HepG2 (cell line): ENCODE results near the gene PLEKHA8. TPM values are rescaled to one million over a fixed set of nuclear protein-coding genes. Genes with fewer than 3 reads are reported as not detected.

Source experiments
- ATF4 ChIP-seq, 2 experiments: fragments of 450-650 bp in 1 of 2; sonication (generic) in 1 of 2; formaldehyde crosslinking; IDR thresholded peaks; 2 replicates each; pipeline versions ENCODE4 v1.5.0 to v1.8.0; 2020 to 2022; ENCODE audit warnings: mild to moderate bottlenecking in 1 of 2, missing genetic modification reagents in 1 of 2
- ERF ChIP-seq: IDR thresholded peaks from 2 replicates; pipeline ENCODE4 v1.6.1; 2018; ENCODE audit warnings: missing biosample characterization, missing genetic modification reagents
- FOXM1 ChIP-seq: sonication (generic); formaldehyde crosslinking; IDR thresholded peaks from 2 replicates; pipeline ENCODE4 v1.5.0; 2020; ENCODE audit warnings: missing genetic modification reagents
- KDM3A ChIP-seq: IDR thresholded peaks from 2 replicates; pipeline ENCODE4 v1.6.1; 2018; ENCODE audit warnings: low read depth, missing compliant biosample characterization
- LCORL ChIP-seq, 2 experiments: fragments of 450-650 bp in 1 of 2; sonication (generic) in 1 of 2; formaldehyde crosslinking in 1 of 2; IDR thresholded peaks; 2 replicates each; pipeline versions ENCODE4 v1.5.0 to v1.6.1; 2017 to 2020; ENCODE audit warnings: antibody characterized with exemption in 1 of 2, missing genetic modification reagents in 1 of 2
- MED1 ChIP-seq: sonication (generic); formaldehyde crosslinking; IDR thresholded peaks from 2 replicates; pipeline ENCODE4 v1.4.0; 2020; ENCODE audit warnings: missing genetic modification reagents
- PATZ1 ChIP-seq: sonication (generic); formaldehyde crosslinking; IDR thresholded peaks from 2 replicates; pipeline ENCODE4 v1.4.0; 2020; ENCODE audit warnings: missing genetic modification reagents
- POLR2A ChIP-seq, 2 experiments: IDR thresholded peaks; 2 replicates each; pipeline ENCODE4 v1.6.1; 2011; ENCODE audit warnings: low read depth in 2 of 2, low read length in 2 of 2, mild to moderate bottlenecking in 1 of 2, moderate library complexity in 1 of 2; ENCODE audit not compliant: insufficient read depth in 1 of 2
- SAP130 ChIP-seq: IDR thresholded peaks from 2 replicates; pipeline ENCODE4 v1.6.1; 2016; ENCODE audit warnings: low read depth
- SP140L ChIP-seq: sonication (generic); formaldehyde crosslinking; IDR thresholded peaks from 2 replicates; pipeline ENCODE4 v1.4.0; 2020; ENCODE audit warnings: missing genetic modification reagents, borderline replicate concordance
- SRSF1 ChIP-seq: fragments of 200-400 bp; formaldehyde crosslinking; optimal IDR thresholded peaks from 2 replicates; pipeline ENCODE3; 2017; ENCODE audit warnings: mild to moderate bottlenecking, low read depth, low read length, moderate library complexity
- SRSF4 ChIP-seq: fragments of 200-400 bp; formaldehyde crosslinking; IDR thresholded peaks from one replicate; pipeline ENCODE4 v1.6.1; 2018; ENCODE audit warnings: mild to moderate bottlenecking, low read depth, low read length, moderate library complexity; ENCODE audit not compliant: poor library complexity, severe bottlenecking
- ZBTB2 ChIP-seq: sonication (generic); formaldehyde crosslinking; IDR thresholded peaks from 2 replicates; pipeline ENCODE4 v1.8.0; 2022; ENCODE audit warnings: low read depth, missing genetic modification reagents
- ZBTB34 ChIP-seq: sonication (generic); formaldehyde crosslinking; IDR thresholded peaks from 2 replicates; pipeline ENCODE4 v1.8.0; 2022; ENCODE audit warnings: mild to moderate bottlenecking, missing genetic modification reagents
- ZFX ChIP-seq: sonication (generic); formaldehyde crosslinking; IDR thresholded peaks from 2 replicates; pipeline ENCODE4 v1.4.0; 2020; ENCODE audit warnings: mild to moderate bottlenecking, low read depth, missing genetic modification reagents, moderate library complexity
- ZNF558 ChIP-seq: sonication (generic); formaldehyde crosslinking; IDR thresholded peaks from 2 replicates; pipeline ENCODE4 v1.9.0; 2022; ENCODE audit warnings: mild to moderate bottlenecking, missing genetic modification reagents, borderline replicate concordance
- ZNF564 ChIP-seq: sonication (generic); formaldehyde crosslinking; IDR thresholded peaks from 2 replicates; pipeline ENCODE4 v1.8.1; 2023; ENCODE audit warnings: mild to moderate bottlenecking, missing genetic modification reagents
- ZNF569 ChIP-seq: sonication (generic); formaldehyde crosslinking; IDR thresholded peaks from 2 replicates; pipeline ENCODE4 v1.5.0; 2020; ENCODE audit warnings: mild to moderate bottlenecking, missing genetic modification reagents, moderate library complexity, borderline replicate concordance
- polyA plus RNA-seq, 8 experiments: library from polyadenylated mRNA; depleted of rRNA in 3 of 8; stranded (reverse) in 7 of 8; unstranded in 1 of 8; fragments of >200 nt; fragmentation: Illumina TruSeq in 4 of 8; extraction: Trizol in 4 of 8; gene quantifications; 2 replicates each; pipeline versions ENCODE4 v1.2.1 to v1.2.3, GENCODE V29; 2011 to 2016; ENCODE audit warnings: low read depth in 4 of 8, missing spikeins in 1 of 8, mixed read lengths in 1 of 8; ENCODE audit not compliant: insufficient read depth in 1 of 8
- total RNA-seq, 5 experiments: library from RNA; depleted of rRNA; stranded (reverse); fragments of >200 nt; fragmentation: Illumina TruSeq; extraction: Trizol; gene quantifications; 2 replicates each; pipeline ENCODE4 v1.2.3, GENCODE V29; 2016; ENCODE audit warnings: low read depth in 1 of 5
- TF ChIP-seq, protein P1 (sequence below): sonication (generic); formaldehyde crosslinking; IDR thresholded peaks from 2 replicates; pipeline ENCODE4 v1.8.0; 2022; ENCODE audit warnings: missing genetic modification reagents, low read depth, mild to moderate bottlenecking, borderline replicate concordance
- TF ChIP-seq, protein P2 (sequence below): sonication (generic); formaldehyde crosslinking; IDR thresholded peaks from 2 replicates; pipeline ENCODE4 v1.4.0; 2020; ENCODE audit warnings: missing genetic modification reagents, borderline replicate concordance

Gene PLEKHA8
- total and polyA plus RNA-seq, 2 of the 13 experiments (the other 11 are each of a cell fraction or from before 2014, with no cell fraction given) = 12.5 to 26.4 TPM

DNA sequence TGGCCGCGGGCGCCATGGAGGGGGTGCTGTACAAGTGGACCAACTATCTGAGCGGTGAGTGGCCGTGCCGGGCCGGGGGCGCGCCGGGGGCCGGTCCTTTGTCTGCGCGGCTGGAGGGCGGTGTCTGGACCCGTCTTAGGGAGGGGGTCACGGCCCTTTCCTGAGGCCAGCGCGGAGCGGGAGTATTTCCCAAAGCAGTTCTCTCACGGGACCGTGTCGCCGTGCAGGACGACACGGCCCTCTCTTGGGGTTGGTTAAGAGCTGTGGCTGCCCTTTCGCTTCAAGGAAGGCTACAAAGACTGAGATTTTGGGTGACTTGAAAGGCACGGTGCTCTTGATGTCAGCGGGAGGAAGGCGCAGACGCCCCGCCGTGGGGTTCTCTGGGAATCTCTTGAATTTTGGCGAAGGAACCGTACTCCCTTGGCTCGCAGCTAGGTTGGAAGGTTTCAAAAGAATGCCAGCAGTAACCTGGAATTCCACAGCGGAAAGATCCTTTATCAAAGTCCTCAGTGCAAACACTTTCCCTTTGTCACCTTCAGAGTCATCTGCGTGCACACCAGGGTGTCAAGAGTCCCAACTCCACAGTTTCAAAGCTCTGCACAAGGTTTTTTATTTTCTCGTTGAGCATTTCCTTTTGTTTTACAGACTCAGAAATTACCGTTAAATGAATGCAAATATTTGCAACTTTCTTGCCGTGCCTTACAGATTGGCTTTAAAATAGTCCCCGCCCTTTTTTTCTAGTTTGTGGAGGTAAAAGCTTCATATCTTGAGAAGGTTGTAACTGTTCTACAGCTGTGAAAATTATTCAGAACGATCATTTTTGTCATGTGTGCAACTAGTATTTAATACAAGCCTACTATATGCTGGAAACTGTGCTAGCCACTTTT, 780 bp downstream of the PLEKHA8 start (continued):
- TF ChIP-seq, protein P1, sequence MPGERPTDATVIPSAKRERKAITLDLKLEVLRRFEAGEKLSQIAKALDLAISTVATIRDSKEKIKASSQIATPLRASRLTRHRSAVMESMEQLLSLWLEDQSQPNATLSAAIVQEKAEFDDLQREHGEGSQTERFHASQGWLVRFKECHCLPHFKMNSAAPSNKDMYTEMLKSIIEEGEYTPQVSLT (CRISPR knock-in tag) = no peak
- TF ChIP-seq FOXM1 (no peak), SP140L (CRISPR knock-in tag) (0 out of 2 replicates have a peak, but pooled peaks have one; percentile 30), ZBTB34 (CRISPR knock-in tag) (0 out of 2 replicates have a peak, but pooled peaks have one; percentile 44), PATZ1 (CRISPR knock-in tag) (peak; percentile 72), ERF (CRISPR knock-in tag) (peak; percentile 39; the same call in 1 of the 2 replicates), LCORL (IDR thresholded peaks at IDR 0.05) (no peak), LCORL (CRISPR knock-in tag; IDR thresholded peaks at IDR 0.05) (peak; percentile 47; the same call in 1 of the 2 replicates), KDM3A (CRISPR knock-in tag) (no peak), ZBTB2 (CRISPR knock-in tag) (no peak), SAP130 (CRISPR knock-in tag) (peak; percentile 7; the same call in 1 of the 2 replicates), POLR2A (IDR thresholded peaks at IDR 0.05; ENCODE audit: insufficient read depth in 1 of 2, low read depth in 2 of 2, low read length in 2 of 2) (peak in 1 of 2 experiments; percentile 50; a peak in 2 of 4 replicates), ZFX (CRISPR knock-in tag) (peak; percentile 73; the same call in 1 of the 2 replicates), SRSF1 (peak; percentile 74), ZNF564 (no peak; the same call in 1 of the 2 replicates), ZNF569 (CRISPR knock-in tag) (no peak), SRSF4 (no peak), MED1 (CRISPR knock-in tag) (0 out of 2 replicates have a peak, but pooled peaks have one; percentile 6), ZNF558 (CRISPR knock-in tag) (no peak), ATF4 (CRISPR knock-in tag; IDR thresholded peaks at IDR 0.05) (no peak)
- TF ChIP-seq, protein P2, sequence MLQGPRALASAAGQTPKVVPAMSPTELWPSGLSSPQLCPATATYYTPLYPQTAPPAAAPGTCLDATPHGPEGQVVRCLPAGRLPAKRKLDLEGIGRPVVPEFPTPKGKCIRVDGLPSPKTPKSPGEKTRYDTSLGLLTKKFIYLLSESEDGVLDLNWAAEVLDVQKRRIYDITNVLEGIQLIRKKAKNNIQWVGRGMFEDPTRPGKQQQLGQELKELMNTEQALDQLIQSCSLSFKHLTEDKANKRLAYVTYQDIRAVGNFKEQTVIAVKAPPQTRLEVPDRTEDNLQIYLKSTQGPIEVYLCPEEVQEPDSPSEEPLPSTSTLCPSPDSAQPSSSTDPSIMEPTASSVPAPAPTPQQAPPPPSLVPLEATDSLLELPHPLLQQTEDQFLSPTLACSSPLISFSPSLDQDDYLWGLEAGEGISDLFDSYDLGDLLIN (CRISPR knock-in tag) = 0 out of 2 replicates have a peak, but pooled peaks have one; percentile 23
